GM12801 (cell line): Measurements from ENCODE around the gene ZFP57.

ENCODE experiments used
- TF ChIP-seq, protein P1 (sequence below): IDR thresholded peaks from one replicate; pipeline ENCODE4 v1.5.1; 2011; ENCODE audit warnings: control low read depth; ENCODE audit not compliant: insufficient read length; ENCODE audit errors: extremely low read depth

Gene ZFP57

DNA sequence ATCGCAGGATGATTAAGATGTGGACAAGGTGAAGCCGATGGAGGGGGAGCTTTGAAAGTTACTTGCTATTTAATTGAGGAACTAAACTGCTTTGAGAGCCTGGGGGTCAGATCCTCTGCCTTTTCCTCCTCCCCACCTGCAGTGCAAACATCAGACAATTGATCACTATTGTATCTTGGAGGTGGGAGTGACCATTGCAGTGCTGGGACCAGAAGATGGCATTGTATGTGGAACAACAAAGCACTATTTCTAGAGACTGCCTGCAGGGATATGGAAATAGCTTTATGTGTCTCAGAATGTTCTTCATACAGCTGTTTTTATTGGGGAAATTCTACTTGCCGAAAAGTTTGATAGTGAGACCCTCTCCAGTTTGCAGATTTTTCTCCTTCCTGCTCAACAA, 19.9 kb downstream of the ZFP57 start:
- TF ChIP-seq, protein P1, sequence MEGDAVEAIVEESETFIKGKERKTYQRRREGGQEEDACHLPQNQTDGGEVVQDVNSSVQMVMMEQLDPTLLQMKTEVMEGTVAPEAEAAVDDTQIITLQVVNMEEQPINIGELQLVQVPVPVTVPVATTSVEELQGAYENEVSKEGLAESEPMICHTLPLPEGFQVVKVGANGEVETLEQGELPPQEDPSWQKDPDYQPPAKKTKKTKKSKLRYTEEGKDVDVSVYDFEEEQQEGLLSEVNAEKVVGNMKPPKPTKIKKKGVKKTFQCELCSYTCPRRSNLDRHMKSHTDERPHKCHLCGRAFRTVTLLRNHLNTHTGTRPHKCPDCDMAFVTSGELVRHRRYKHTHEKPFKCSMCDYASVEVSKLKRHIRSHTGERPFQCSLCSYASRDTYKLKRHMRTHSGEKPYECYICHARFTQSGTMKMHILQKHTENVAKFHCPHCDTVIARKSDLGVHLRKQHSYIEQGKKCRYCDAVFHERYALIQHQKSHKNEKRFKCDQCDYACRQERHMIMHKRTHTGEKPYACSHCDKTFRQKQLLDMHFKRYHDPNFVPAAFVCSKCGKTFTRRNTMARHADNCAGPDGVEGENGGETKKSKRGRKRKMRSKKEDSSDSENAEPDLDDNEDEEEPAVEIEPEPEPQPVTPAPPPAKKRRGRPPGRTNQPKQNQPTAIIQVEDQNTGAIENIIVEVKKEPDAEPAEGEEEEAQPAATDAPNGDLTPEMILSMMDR: no peak

DNA sequence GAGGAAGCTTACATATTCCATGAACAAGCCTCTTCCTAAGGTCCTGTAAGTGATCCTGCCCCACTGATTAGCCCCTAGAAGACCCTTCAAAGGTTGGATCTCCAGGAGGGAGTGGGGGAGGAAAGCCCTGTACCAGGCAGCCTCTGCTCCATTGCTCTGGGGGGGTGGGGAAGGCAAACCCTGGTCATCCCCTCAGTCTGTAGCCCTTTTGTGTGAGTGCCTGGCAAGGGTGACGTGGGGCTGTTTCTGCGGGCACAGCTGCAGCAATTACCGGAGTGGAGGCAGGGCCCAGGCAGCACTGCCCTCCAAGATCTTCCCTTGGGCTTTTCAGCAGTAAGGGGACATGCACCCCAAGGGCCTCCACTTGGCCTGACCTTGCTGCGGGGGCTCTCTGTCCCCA, 24.2 kb downstream of the ZFP57 start, which contains the start of gene MOG:
Gene MOG (plus strand): TSS at position 295 of the 400 bp plus-strand sequence. CDS start 118 bp downstream, outside the sequence.
- TF ChIP-seq, protein P1: no peak

DNA sequence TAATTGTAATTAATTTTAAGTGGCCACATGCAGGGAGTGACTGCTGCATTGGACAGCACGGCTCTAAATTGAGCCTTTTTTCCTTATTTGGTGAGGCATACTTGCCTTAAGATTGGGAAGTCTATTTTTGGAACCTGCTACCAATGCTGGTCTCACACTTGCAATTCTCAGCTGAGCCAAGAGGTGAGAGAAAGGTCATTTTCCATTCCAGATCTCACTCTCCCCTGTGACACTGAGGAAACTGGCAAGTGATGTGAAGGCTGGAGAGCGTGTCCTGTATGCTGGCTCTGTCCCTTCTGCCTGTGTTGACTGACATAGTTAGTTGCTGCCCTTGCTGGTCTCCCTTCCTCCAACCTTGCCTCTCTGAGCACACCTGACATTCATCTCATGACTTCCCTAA, 24.8 kb downstream of the ZFP57 start:
- TF ChIP-seq, protein P1: no peak

DNA sequence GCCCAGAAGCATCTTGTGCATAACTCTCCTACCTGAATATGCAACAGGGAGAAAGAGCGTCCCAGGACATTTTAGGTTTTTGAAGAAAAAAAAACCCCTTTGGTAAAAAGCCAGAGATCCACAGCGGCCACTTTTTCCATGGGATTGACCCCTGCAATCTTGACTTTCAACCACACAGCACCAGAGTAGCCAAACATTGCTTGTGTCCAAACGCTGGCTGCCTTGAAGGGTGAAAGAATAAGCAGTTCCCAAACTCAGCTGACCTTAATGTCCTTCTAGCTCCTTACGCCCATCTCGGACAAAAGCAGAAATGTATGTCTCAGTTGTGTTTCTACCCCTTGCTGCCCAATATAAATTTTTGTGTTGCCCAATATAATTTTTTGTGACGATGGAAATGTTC, 25.3 kb downstream of the ZFP57 start:
- TF ChIP-seq, protein P1: no peak

DNA sequence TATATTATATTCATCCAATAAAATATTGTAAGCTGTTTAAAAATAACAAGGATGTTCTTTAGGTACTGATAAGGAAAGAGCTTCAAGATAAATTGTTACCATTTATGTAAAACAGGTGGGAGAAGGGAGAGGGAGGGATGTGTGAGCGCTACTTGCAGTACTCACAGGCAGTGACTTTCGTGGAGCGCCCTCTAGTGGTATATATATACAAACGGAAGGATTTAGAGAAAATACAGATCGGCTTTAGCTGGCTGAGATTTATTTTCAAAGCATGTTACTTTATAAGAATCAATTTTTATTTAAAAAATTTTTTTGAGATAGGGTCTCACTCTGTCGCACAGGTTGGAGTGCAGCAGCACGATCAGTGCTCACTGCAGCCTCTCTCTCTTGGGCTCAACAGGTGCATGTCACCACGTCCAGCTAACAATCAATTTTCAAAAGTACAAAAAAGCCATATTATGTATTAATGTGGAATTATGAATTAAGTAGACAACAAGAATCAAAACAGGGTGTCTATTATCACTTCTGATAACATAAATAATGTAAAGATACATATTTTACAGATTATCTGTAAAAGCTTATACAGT, 27.4 kb downstream of the ZFP57 start:
- TF ChIP-seq, protein P1: no peak

DNA sequence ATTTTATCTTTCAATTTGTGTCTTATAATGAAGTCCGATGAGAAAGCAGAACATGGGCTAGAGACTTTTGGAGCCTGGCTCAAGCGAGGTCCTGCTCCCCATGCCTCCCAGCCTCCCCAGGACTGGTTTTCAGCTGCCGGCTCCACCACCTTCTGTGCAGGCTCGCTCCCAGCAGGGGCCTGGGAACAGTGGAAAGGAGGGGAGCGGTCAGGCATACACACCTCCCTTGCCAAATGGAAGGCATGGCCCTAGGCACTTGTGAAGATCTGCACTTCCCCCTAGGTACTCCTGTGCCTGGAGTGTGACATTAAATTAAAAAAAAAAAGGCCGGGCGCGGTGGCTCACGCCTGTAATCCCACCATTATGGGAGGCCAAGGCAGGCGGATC, 28.8 kb downstream of the ZFP57 start:
- TF ChIP-seq, protein P1: no peak

DNA sequence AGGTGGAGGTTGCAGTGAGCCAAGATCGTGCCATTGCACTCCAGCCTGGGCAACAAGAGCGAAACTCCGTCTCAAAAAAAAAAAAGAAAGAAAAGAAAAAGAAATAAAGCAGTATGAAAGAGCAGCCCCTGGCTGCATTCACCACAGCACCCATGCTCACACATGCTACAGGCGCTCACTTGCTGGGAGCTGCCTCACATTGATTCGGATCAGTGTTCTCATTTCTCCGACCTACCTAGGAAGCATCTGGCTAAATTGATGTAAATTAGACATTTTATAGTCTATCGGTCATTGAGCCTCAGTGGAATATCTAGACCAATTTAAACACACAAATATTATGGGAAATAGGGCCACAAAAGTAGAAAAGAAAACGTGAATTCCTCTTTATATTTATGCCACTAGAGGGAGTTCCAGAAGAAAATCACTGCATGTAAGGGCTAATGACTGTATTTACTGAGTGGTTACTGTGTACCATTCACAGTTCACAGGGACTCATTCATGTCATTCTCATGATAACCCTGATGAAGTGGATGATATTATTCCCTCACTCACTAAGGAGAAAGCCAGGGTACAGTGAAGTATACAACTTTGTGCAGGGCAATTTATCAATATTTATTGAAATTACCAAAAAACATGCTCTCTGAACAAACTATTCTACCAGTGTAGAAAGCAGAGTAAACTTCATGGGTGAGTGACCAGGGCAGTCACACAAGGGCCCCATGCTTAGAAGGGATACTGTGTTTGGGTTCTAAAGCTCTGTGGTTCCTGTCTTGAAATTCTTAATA, 29.3 kb downstream of the ZFP57 start:
- TF ChIP-seq, protein P1: no peak
